DOHH2 (cell line): Measurements from ENCODE around the gene ADPGK.

Source experiments
- EZH2phosphoT487 ChIP-seq: fragments of 200-600 bp; sonication (generic); IDR thresholded peaks from 2 replicates; pipeline ENCODE4 v1.6.1; 2017; ENCODE audit warnings: borderline replicate concordance, mild to moderate bottlenecking, antibody characterized with exemption, low read length, moderate library complexity, mixed read lengths
- TF ChIP-seq, protein P1 (sequence below): fragments of 200-600 bp; sonication (generic); IDR thresholded peaks from one replicate; pipeline ENCODE4 v1.5.1; 2014; ENCODE audit warnings: antibody characterized with exemption, mild to moderate bottlenecking, low read depth, low read length; ENCODE audit not compliant: poor library complexity, severe bottlenecking

DNA sequence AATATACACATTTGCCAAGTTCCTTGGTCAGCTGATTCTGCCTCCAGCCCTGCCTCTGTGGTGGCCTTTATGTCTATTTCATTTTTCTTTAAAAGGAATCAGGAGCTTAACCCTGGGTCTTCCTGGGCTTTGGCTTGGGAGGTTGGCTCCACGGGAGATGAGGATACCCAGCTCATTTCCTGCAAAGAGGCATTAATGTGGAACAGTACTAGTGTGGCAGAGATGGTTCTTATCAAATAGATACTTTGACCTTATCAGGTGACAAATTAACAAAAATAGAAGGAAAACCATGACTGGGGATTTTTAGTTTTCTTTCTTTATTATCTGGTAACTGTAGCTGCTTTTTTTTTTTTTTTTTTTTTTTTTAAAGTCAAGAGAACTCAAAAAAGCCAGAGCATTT is 54.7 kb downstream of the ADPGK start:
- TF ChIP-seq, protein P1, sequence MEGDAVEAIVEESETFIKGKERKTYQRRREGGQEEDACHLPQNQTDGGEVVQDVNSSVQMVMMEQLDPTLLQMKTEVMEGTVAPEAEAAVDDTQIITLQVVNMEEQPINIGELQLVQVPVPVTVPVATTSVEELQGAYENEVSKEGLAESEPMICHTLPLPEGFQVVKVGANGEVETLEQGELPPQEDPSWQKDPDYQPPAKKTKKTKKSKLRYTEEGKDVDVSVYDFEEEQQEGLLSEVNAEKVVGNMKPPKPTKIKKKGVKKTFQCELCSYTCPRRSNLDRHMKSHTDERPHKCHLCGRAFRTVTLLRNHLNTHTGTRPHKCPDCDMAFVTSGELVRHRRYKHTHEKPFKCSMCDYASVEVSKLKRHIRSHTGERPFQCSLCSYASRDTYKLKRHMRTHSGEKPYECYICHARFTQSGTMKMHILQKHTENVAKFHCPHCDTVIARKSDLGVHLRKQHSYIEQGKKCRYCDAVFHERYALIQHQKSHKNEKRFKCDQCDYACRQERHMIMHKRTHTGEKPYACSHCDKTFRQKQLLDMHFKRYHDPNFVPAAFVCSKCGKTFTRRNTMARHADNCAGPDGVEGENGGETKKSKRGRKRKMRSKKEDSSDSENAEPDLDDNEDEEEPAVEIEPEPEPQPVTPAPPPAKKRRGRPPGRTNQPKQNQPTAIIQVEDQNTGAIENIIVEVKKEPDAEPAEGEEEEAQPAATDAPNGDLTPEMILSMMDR = no peak
- no peak for TF ChIP-seq EZH2phosphoT487
